CD4-positive, alpha-beta T cell treated with Interleukin-21 for 1 hour (primary cell): Measurements from ENCODE around the gene RAPGEF3.
A peak's percentile ranks its signal among the peaks of the same experiment; 100 is the strongest.

Experiments used
- DNase-seq: peaks from one replicate; pipeline ENCODE4 v3.0.0-alpha.2; 2020

RAPGEF3 gene

GRCh38 chr12:47790676-47791350 is 32.1 kb upstream of the RAPGEF3 start:
- no peak for DNase-seq

- DNase-seq: no peak
Observed at GRCh38 chr12:47789712-47790489, 31.2 kb upstream of the RAPGEF3 start.

GRCh38 chr12:47789141-47789540 is 30.5 kb upstream of the RAPGEF3 start:
- no peak for DNase-seq

GRCh38 chr12:47787596-47788319 is 29.1 kb upstream of the RAPGEF3 start:
- DNase-seq: no peak

- DNase-seq: no peak
Observed at GRCh38 chr12:47786662-47787280, 28.1 kb upstream of the RAPGEF3 start.

DNA sequence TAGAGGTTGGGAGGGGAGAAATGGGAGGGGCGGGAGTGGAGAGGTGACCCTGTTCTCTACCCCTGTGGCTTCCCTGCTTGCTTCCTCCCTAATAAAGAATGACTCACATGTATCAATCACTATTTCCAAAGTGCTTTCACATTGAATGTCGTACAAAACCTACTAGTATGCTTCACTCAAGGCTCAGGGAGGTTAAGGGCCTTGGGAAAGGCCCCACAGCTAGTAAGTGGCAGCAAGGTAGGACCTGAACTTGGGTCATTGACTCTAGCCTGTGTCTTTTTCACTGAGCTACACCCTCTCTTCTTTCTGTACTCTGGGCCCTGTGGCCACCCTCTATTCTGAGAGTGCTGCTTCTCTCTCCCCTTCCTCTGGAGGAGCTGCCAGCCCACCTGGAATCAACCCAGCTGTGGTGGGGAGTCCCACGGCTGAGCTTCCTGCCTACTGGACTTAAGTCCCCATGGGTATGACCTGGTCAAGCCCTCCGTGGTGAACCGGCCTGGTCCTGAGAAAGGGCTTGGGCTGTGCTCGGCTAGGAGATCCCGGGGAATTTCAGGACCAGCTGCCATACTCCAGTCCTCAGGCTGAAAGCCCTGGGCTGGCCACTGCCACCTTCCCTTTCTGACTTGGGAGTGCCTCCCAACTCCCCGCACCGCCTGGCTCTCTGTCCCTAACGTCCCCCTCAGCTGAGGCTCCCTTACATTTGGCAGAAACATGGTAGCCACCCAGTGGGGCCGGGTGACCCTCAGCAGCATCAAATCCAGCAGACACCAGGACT is 27.4 kb upstream of the RAPGEF3 start:
- DNase-seq: no peak

- no peak for DNase-seq
Observed at GRCh38 chr12:47785036-47785886, 26.6 kb upstream of the RAPGEF3 start.

DNA sequence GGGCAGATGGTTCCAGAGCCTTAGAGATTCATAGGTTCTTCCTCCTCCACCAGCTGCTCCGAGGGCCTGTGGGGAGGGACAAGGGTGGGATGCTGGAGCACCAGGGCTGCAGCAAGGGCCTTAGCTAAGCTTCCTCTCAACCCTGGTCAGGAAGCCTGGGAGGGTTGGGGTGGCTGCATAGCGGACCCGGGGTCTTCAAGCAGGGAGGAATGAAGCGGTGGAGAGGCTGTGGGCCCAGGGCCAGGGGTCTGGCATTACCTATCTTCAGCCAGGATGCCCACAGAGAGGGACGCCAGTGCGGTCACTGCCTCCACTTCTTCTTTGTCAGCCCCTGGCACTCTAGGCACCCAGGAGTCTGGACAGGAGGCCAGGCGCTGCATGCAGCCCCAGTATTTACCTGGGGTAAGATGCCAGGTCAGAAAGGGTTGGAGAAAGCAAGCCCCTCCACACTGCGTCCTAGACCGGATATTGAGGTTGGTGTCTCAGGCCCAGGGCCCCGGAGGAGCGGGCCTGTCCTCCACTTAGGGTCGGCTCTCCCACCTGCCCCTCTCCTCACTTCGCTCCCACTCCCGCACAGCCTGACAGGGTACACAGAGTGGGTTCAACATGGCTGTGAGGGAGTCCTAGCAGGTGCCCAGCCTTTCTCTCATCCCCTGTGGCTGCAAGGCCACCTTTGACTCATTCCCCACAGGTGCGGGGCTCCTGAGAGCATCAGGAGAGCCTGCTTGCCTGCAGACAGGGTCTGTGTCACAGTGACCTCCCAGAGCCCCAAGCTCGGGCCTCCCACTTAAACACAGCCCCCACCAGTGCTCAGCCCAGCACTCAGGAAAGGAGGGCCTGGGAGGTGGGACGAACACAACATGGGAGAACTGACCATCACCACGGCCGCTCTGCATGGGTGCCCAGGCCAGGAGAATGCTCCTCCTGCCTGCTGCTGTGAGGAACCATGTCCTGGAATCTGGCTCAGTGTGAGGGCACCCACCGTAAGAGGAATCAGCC is 25.4 kb upstream of the RAPGEF3 start:
- DNase-seq: no peak

GRCh38 chr12:47783024-47783755 is 24.5 kb upstream of the RAPGEF3 start:
- no peak for DNase-seq

- no peak for DNase-seq
Observed at GRCh38 chr12:47782372-47782770, 23.7 kb upstream of the RAPGEF3 start.

DNA sequence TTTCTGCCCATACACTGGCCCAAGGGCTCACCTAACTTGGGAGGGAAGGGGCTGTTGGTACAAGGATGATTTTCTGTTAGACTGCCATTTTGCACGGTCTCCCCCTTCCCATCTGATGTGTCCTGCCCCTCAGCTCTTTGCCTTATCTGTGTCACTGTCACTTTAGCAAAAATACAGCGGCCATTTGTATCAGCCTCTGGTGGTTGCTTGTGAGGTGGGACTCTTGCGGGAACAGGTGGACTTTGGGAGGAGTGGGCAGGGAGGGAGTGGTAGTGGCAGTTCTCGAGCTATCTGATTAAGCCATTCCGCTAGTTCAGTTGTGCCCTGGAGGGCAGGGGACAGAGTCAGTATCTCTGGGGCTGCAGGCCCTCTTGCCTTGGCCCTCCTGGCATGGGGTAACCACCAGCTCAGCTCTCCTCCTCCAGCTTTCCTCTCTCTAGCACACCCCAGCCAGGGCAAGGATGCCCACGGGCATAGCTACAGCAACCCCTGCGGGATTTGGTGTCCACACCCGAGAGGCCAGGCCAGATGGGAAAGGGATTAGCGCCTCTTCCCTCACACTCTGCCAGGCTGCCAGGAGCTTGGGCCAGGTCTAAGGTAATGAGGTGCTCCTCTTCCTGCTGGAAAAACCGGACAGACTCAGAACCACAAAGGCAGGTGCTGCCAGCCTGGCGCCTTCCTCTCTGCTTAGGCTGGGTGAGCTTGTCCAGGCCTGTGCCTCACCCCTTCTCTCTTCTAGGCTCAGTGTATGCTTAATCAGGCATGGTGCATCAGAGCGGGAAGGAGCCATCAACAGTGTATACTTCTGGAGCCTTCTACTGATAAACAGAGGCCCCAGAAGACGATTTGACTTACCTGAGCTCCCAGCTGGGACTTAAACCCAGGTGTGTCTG is 23.0 kb upstream of the RAPGEF3 start:
- no peak for DNase-seq

DNA sequence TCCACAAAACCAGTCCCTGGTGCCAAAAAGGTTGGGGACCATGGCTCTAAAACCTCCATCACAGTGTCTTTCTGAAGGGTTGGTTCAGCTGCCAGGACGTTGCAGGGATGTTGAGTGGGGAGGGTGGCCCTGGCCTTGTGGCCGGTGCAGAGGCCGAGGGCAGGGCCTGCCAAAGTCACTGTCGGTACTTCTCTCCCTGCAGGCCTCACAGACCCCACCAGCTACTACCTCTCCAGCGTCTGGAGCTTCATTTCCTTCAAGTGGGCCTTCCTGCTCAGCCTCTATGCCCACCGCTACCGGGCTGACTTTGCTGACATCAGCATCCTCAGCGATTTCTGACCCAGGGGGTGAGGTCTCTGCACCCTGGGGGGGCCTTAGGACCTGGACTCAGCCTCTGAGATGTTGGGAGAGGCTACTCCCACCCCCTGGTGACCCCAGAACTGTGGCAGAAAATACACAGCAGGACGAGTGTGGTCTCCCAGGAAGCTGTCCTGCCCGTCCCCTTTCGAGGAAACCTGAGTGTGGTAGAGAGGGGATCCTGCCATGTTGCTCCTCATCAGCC is 21.3 kb upstream of the RAPGEF3 start:
- no peak for DNase-seq

DNA sequence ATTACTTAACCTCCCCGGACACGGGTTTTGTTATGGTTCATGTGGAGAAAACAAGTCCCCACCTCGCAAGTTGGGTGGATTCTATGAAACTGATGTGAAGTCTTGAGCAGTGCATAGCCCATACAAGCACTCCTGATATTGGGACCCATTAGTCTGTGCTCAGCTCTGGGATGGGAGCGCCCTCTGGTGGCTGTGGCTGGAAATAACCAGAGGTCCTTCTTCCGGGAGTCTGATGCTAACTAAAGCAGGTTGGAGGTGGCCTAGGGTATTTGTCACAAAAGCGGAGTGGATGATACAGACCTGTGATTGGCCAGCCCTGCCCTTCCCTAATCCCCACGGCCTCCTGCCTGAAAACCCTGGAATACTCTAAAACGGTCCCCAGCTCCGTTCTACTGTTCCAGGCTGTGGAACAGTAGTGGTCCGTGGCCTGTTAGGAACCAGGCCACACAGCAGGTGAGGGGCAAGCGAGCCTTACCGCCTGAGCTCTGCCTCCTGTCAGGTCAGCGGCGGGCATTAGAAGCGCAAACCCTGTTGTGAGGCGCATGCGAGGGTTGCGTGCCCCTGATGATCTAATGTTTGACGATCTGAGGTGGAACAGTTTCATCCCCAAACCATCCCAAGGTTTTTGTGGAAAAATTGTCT is 20.7 kb upstream of the RAPGEF3 start:
- DNase-seq: peak; percentile 92

DNA sequence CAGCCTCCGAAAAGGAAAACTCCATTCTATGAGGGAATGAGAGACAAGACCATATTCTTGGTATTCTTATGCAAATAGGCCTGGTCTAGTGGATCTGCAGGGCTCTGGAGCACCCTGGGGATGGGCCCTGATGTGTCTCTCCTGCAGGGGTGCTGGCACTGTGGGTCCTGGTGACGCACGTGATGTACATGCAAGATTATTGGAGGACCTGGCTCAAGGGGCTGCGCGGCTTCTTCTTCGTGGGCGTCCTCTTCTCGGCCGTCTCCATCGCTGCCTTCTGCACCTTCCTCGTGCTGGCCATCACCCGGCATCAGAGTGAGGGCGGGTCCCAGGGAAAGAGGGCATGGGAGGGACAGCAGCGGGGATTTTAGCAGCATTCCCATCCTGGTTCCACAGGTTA is 20.2 kb upstream of the RAPGEF3 start:
- no peak for DNase-seq

- DNase-seq: no peak
Observed at GRCh38 chr12:47777741-47778558, 19.3 kb upstream of the RAPGEF3 start.

GRCh38 chr12:47777151-47777550 is 18.5 kb upstream of the RAPGEF3 start:
- no peak for DNase-seq
